NT2/D1 (cell line): ENCODE results near the gene HAPLN2.

Source experiments
- DNase-seq: peaks from one replicate; pipeline ENCODE4 v3.0.0-alpha.2; 2011; ENCODE audit warnings: low read depth, low spot score
- H3K27me3 ChIP-seq: 2 replicates; pipeline ENCODE4 v1.6.0; 2011; ENCODE audit warnings: mild to moderate bottlenecking; ENCODE audit not compliant: insufficient read length, insufficient read depth
- H3K36me3 ChIP-seq: 2 replicates; pipeline ENCODE4 v1.6.1; 2011; ENCODE audit warnings: mild to moderate bottlenecking, low read length, mixed read lengths; ENCODE audit not compliant: insufficient read depth, insufficient read length
- H3K4me1 ChIP-seq: 2 replicates; pipeline ENCODE4 v1.5.1; 2011; ENCODE audit not compliant: insufficient read depth, insufficient read length
- H3K4me3 ChIP-seq: 2 replicates; pipeline ENCODE4 v1.5.1; 2011; ENCODE audit warnings: low read depth; ENCODE audit not compliant: insufficient read length
- H3K9ac ChIP-seq: 2 replicates; pipeline ENCODE4 v1.6.0; 2011; ENCODE audit warnings: low read depth; ENCODE audit not compliant: insufficient read length
- H3K9me3 ChIP-seq: 2 replicates; pipeline ENCODE4 v1.5.1; 2011; ENCODE audit warnings: mild to moderate bottlenecking, low read length; ENCODE audit not compliant: insufficient read depth
- SUZ12 ChIP-seq: IDR thresholded peaks from 2 replicates; pipeline ENCODE4 v1.6.1; 2011; ENCODE audit not compliant: insufficient read length, insufficient read depth; ENCODE audit errors: extremely low read depth
- YY1 ChIP-seq: IDR thresholded peaks from 2 replicates; pipeline ENCODE4 v1.6.1; 2011; ENCODE audit not compliant: insufficient read length, insufficient read depth
- ZNF274 ChIP-seq: IDR thresholded peaks from 2 replicates; pipeline ENCODE4 v1.6.1; 2011; ENCODE audit warnings: mild to moderate bottlenecking, low read depth, low read length

HAPLN2 gene

DNA sequence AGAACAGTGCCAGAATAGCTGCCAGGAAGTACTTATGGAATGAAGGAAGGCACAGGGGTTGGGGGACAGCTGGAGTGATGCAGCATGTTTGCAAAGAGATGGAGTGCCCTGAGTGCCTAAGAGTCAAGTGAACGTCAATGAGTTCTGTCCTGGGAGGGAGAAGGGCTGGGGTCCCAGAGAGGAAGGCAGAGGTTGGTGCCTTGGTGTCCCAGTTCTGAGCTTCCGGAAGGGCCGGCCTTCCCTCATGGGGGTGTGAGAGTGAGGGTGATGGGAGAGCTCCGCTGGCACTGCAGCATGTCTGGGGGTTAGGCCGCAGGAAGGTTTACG lies 40.4 kb downstream of the HAPLN2 start:
- no peaks in the 10 kb centered on the region for H3K36me3 ChIP-seq
- H3K4me3 ChIP-seq, result no peak overlapping the region
- H3K9ac ChIP-seq, result peak overlapping the region; percentile 50
- peaks cover 44% of the 10 kb centered on the region for H3K27me3 ChIP-seq
- TF ChIP-seq YY1 (no peak), SUZ12 (no peak), ZNF274 (no peak)
- no peak for DNase-seq
- peaks cover 64% of the 10 kb centered on the region for H3K4me1 ChIP-seq
- no peaks in the 10 kb centered on the region for H3K9me3 ChIP-seq

DNA sequence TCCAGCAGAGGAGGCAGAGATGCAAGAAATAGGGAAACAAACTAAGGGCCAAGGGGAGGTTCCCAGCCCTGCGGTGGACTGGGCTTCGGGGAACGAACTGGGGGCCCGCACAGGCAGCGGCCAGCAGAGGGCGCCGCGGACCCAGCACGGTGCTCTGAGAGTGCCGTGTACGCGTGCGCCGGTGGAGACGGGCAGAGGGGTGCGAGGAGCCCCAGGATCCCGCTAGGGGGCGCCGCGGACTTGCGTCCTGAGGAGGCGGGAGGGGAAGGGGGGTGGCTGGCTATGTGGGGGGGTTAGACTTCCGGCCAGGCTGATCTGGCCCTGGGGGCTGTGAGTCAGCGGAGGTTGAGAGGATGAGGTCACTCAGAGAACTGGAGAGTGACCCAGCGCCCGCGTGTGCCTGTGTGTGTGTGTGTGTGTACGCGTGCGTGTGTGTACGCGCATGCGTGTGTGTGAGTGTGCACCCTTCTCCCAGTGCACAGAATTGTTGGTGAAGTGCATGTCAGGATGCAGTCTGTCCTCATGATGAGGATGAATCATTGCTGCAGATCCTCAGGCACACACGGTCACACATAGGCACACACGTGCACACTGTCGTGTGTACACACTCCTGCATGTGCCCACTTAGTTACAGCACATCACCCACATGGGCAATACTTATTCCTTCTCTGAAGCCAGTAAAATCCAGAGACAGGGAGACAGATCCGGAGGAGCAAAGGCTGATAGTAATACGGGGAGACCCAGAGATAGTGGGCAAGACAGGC lies 41.0 kb downstream of the HAPLN2 start:
- Histone ChIP-seq H3K9ac (peak overlapping the region; percentile 50), H3K9me3 (no peaks in the 10 kb centered on the region), H3K27me3 (peaks cover 44% of the 10 kb centered on the region), H3K4me1 (peaks cover 66% of the 10 kb centered on the region), H3K4me3 (no peak overlapping the region), H3K36me3 (no peaks in the 10 kb centered on the region)
- no peak for TF ChIP-seq SUZ12
- no peak for TF ChIP-seq YY1
- no peak for TF ChIP-seq ZNF274
- peak; percentile 99 for DNase-seq

DNA sequence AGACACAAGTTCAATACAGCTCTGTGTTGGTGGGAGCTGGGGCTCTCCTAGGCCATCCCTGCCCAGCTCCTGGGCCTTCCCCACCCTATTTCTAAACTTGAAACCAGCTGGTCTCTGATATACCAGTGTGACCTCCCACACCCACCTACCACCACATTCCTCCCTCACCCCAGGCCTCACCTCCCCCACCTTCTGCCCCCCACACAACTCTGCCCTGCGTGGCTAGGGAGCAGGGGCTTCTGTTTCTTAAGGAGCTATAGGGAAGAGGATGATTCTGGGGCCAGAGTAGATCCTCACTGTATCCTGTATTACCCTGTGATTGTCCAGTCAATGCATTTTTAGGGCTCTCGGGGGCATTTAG lies 41.5 kb downstream of the HAPLN2 start:
- peaks cover 70% of the 10 kb centered on the region for H3K4me1 ChIP-seq
- H3K9me3 ChIP-seq, result no peaks in the 10 kb centered on the region
- peak overlapping the region; percentile 43 for H3K9ac ChIP-seq
- no peak overlapping the region for H3K4me3 ChIP-seq
- peaks cover 40% of the 10 kb centered on the region for H3K27me3 ChIP-seq
- no peak for TF ChIP-seq ZNF274
- no peak for TF ChIP-seq SUZ12
- TF ChIP-seq YY1, result no peak
- no peak for DNase-seq
- no peaks in the 10 kb centered on the region for H3K36me3 ChIP-seq

DNA sequence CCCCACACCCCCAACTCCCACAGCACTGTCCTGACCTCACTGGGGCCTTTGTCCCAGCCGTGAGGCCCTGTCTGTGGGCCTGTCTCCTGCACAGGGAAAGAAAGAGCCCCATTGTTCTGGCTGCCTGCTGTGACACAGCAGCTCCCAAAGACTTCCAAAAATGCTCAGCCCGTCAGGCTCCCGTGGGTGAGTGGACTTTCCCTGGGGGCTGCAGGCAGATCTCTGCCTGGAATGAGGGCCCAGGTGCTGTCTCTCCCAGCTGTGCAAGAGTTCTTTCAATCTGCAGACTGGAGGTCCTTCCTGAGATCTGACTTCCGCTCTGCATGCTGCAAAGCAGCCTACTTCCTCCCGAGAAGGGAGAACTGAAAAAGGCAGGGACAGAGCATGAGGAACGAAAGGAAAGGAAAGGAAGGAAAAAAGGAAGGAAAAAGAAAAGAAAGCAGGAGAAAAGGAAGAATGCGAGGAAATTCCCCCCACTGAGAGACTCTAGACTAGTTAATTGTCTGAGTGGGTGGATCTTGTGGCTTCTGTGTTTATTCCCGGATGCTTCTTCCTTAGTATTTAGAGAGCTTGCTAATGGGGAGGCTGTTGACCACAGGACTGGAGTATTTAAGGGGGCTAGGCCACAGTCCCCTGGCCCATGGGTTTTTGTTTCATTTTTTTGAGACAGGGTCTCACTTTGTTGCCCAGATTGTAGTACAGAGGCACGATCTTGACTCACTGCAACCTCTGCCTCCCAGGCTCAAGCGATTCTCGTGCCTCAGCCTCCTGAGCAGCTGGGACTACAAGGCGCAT lies 43.0 kb downstream of the HAPLN2 start:
- peaks cover 25% of the 10 kb centered on the region for H3K27me3 ChIP-seq
- H3K4me1 ChIP-seq, result peaks cover 69% of the 10 kb centered on the region
- H3K4me3 ChIP-seq, result no peak overlapping the region
- DNase-seq, result no peak
- TF ChIP-seq YY1, result no peak
- no peak for TF ChIP-seq ZNF274
- no peak for TF ChIP-seq SUZ12
- peak overlapping the region; percentile 76 for H3K9ac ChIP-seq
- H3K36me3 ChIP-seq, result no peaks in the 10 kb centered on the region
- H3K9me3 ChIP-seq, result no peaks in the 10 kb centered on the region

DNA sequence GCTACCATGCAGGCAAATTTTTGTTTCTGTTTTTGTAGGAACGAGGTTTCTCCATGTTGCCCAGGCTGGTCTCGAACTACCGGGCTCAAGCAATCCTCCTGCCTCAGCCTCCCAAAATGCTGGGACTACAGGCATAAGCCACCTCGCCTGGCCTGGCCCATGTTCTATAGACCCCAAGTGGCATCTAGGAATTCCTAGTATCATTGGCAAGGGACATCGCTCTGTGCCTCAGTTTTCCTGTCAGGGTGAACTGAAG lies 43.5 kb downstream of the HAPLN2 start:
- Histone ChIP-seq H3K4me1 (peaks cover 68% of the 10 kb centered on the region), H3K9ac (peak overlapping the region; percentile 32), H3K9me3 (no peaks in the 10 kb centered on the region), H3K27me3 (peaks cover 20% of the 10 kb centered on the region), H3K36me3 (no peaks in the 10 kb centered on the region), H3K4me3 (no peak overlapping the region)
- TF ChIP-seq SUZ12, result no peak
- no peak for TF ChIP-seq YY1
- TF ChIP-seq ZNF274, result no peak
- DNase-seq, result no peak

DNA sequence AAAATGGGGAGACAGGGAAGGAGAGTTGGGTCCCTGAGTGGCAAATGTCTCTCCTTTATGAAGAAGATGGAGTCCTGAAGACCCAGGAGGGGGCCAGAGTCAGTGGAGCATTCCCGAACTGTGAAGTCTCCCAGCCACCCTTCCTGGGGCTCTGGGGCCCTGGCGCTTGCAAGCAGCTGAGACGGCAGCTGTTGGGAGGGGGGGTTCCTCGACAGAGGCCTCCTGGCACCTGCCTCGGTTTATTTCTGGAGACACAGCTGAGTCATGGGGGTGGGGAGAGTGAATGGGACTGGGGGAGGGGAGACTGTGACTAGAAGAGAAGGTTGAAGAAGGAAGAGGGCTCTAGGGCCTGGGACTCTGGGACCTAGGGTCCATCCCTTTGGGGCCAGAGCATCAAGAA lies 44.0 kb downstream of the HAPLN2 start:
- peak overlapping the region; percentile 65 for H3K9ac ChIP-seq
- no peak overlapping the region for H3K4me3 ChIP-seq
- H3K4me1 ChIP-seq, result peaks cover 70% of the 10 kb centered on the region
- peaks cover 15% of the 10 kb centered on the region for H3K27me3 ChIP-seq
- no peaks in the 10 kb centered on the region for H3K36me3 ChIP-seq
- no peak for DNase-seq
- TF ChIP-seq ZNF274 (no peak), YY1 (no peak)
- no peaks in the 10 kb centered on the region for H3K9me3 ChIP-seq

DNA sequence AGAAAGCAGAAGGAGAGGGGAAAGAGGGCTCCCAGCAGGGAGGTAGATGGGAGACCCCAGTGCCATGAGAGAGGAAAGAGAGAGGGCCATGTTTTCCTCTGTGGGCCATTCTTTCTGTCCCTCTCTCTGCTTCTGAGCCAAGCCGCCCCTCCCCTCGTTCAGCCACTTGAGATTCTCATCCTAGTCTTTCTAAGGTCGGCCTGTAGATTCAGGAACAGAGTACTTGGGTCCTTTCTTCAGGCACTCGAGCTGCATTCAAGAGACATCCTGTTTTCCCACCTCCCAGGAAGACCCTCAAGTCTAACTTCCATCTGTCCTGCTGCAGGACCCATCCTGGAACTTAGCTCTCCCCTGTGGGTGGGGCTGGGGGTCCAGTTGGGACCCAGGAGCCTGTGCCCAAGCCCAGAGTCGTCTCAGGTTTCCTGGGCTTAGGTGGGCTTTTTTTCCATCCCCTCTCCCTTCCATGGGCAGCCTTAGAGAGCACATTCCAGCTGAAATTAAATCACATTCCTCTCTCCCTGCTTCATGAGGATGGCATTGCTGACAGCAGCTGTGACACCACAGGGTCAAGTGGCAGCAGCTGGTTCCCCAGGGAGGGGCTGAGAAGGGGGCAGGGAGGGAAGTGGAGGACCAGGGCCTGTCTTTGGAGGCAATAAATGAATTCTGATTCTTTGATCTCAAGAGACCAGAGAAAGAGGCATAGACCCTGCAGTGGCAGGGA lies 45.0 kb downstream of the HAPLN2 start:
- Histone ChIP-seq H3K9ac (peak overlapping the region; percentile 70), H3K4me1 (peaks cover 76% of the 10 kb centered on the region), H3K4me3 (no peak overlapping the region), H3K9me3 (no peaks in the 10 kb centered on the region), H3K36me3 (no peaks in the 10 kb centered on the region), H3K27me3 (peaks cover 5% of the 10 kb centered on the region)
- DNase-seq, result no peak
- no peak for TF ChIP-seq YY1
